Right atrium auricular region (tissue), 2 donors: ENCODE results near the gene LETMD1. TPM values are rescaled to one million over a fixed set of nuclear protein-coding genes. Genes with fewer than 3 reads are reported as not detected.
A peak's percentile ranks its signal among the peaks of the same experiment; 100 is the strongest.

Experiments used
- DNase-seq: peaks from one replicate; pipeline ENCODE4 v3.0.0-alpha.2; 2019; ENCODE audit warnings: low spot score
- H3K27ac ChIP-seq, 2 donors: fragments of 200-600 bp; sonication (generic); 1 replicate in 1 of 2; 2 replicates in 1 of 2; pipeline ENCODE4 v1.5.1; 2016 to 2019
- H3K27me3 ChIP-seq, 2 donors: fragments of 200-600 bp; sonication (generic); one replicate each; pipeline versions ENCODE4 v1.5.1 to v1.6.0; 2017 to 2019
- H3K36me3 ChIP-seq: fragments of 200-600 bp; sonication (generic); one replicate; pipeline ENCODE4 v1.5.1; 2016
- H3K4me1 ChIP-seq, 2 donors: fragments of 200-600 bp; sonication (generic); one replicate each; pipeline versions ENCODE4 v1.5.1 to v1.6.0; 2017 to 2019
- H3K4me3 ChIP-seq, 2 donors: fragments of 200-600 bp; sonication (generic); 1 replicate in 1 of 2; 2 replicates in 1 of 2; pipeline ENCODE4 v1.5.1; 2017 to 2019; ENCODE audit warnings: mild to moderate bottlenecking in 1 of 2, moderate library complexity in 1 of 2
- H3K9me3 ChIP-seq, 2 donors: fragments of 200-600 bp; sonication (generic); one replicate each; pipeline ENCODE4 v1.5.1; 2019
- CTCF ChIP-seq, 2 donors: fragments of 200-600 bp; sonication (generic); IDR thresholded peaks; one replicate each; pipeline ENCODE4 v1.5.1; 2019; ENCODE audit warnings: antibody characterized with exemption in 2 of 2
- total RNA-seq, 2 donors: library from RNA; depleted of rRNA; stranded (reverse); fragments of >200 nt; gene quantifications; one replicate each; pipeline ENCODE4 v1.1.0, GENCODE V29; 2016

Gene LETMD1
- total RNA-seq, 2 donors from 2014 or later: 22.8 to 27.2 TPM

GRCh38 chr12:51027342-51027835, 20.7 kb upstream of the LETMD1 start:
- Histone ChIP-seq H3K9me3 (no peaks in the 10 kb centered on the region), H3K27me3 (no peaks in the 10 kb centered on the region), H3K27ac (no peak overlapping the region), H3K4me1 (peaks cover 0 to 28% of the 10 kb centered on the region in 2 donors), H3K4me3 (no peak overlapping the region), H3K36me3 (no peaks in the 10 kb centered on the region)
- TF ChIP-seq CTCF (IDR thresholded peaks at IDR 0.05): no peak
- no peak for DNase-seq

- Histone ChIP-seq H3K36me3 (no peaks in the 10 kb centered on the region), H3K4me3 (no peak overlapping the region)
These were observed 19.9 kb upstream of the LETMD1 start for GRCh38 chr12:51028126-51028812.

GRCh38 chr12:51028813-51029150, 19.3 kb upstream of the LETMD1 start:
- H3K36me3 ChIP-seq: no peaks in the 10 kb centered on the region
- no peak overlapping the region for H3K4me3 ChIP-seq
- no peaks in the 10 kb centered on the region for H3K9me3 ChIP-seq
- no peak for DNase-seq
- H3K27me3 ChIP-seq: no peaks in the 10 kb centered on the region
- H3K27ac ChIP-seq: no peak overlapping the region
- H3K4me1 ChIP-seq: peaks cover 0 to 15% of the 10 kb centered on the region in 2 donors
- TF ChIP-seq CTCF (IDR thresholded peaks at IDR 0.05): no peak

More at GRCh38 chr12:51028126-51028812, 19.9 kb upstream of the LETMD1 start:
- DNase-seq: no peak
- no peaks in the 10 kb centered on the region for H3K27me3 ChIP-seq
- no peaks in the 10 kb centered on the region for H3K9me3 ChIP-seq
- H3K27ac ChIP-seq: no peak overlapping the region
- H3K4me1 ChIP-seq: peaks cover 0 to 20% of the 10 kb centered on the region in 2 donors
- TF ChIP-seq CTCF (IDR thresholded peaks at IDR 0.05): peak in 1 of 2 donors; percentile 26

- H3K36me3 ChIP-seq: no peaks in the 10 kb centered on the region
- H3K27me3 ChIP-seq: no peaks in the 10 kb centered on the region
- no peak overlapping the region for H3K27ac ChIP-seq
- no peaks in the 10 kb centered on the region for H3K9me3 ChIP-seq
- DNase-seq: no peak
- no peak for TF ChIP-seq CTCF (IDR thresholded peaks at IDR 0.05)
- H3K4me1 ChIP-seq: no peaks in the 10 kb centered on the region
- H3K4me3 ChIP-seq: no peak overlapping the region
These were observed 15.1 kb upstream of the LETMD1 start for GRCh38 chr12:51033048-51033447.

- no peak overlapping the region for H3K4me3 ChIP-seq
- H3K4me1 ChIP-seq: no peaks in the 10 kb centered on the region
- no peaks in the 10 kb centered on the region for H3K36me3 ChIP-seq
- H3K27me3 ChIP-seq: no peaks in the 10 kb centered on the region
- TF ChIP-seq CTCF (IDR thresholded peaks at IDR 0.05): no peak
- H3K9me3 ChIP-seq: no peaks in the 10 kb centered on the region
- no peak overlapping the region for H3K27ac ChIP-seq
- no peak for DNase-seq
These were observed 14.6 kb upstream of the LETMD1 start for GRCh38 chr12:51033457-51034089.
